Activated CD8-positive, alpha-beta T cell treated with anti-CD3 and anti-CD28 coated beads, Interleukin-2, amount 10 ng/mL, durations not matched to agents 7 days and 5 days (primary cell): ENCODE measurements around the gene POU6F2. TPM values are rescaled to one million over a fixed set of nuclear protein-coding genes. Genes with fewer than 3 reads are reported as not detected.

Experiments
- ATAC-seq: fragments of 150-1000 bp; cut with Tn5 transposase; one replicate; pipeline ENCODE4 v1.10.0; 2021; ENCODE audit warnings: moderate library complexity
- CTCF ChIA-PET: fragments of 350-600 bp; sonication (Branson Sonifier 250); formaldehyde crosslinking; loops from one replicate; lab custom pipeline; 2021; ENCODE audit warnings: antibody characterized with exemption; lab: Charles Lee
- POLR2A ChIA-PET: fragments of 350-600 bp; sonication (Branson Sonifier 250); formaldehyde crosslinking; loops from one replicate; lab custom pipeline; 2021; ENCODE audit warnings: antibody characterized with exemption; lab: Charles Lee
- DNase-seq: peaks from one replicate; pipeline ENCODE4 v3.0.0-alpha.2; 2020
- H3K27ac Mint-ChIP-seq: one replicate; pipeline ENCODE4 v1.8.0; 2021; ENCODE audit warnings: mild to moderate bottlenecking, mixed read lengths
- H3K27me3 Mint-ChIP-seq: one replicate; pipeline ENCODE4 v1.8.0; 2021; ENCODE audit warnings: low read depth, mixed read lengths
- H3K36me3 Mint-ChIP-seq: one replicate; pipeline ENCODE4 v1.8.0; 2021; ENCODE audit warnings: low read depth, mixed read lengths
- H3K4me1 Mint-ChIP-seq: one replicate; pipeline ENCODE4 v1.8.0; 2021; ENCODE audit warnings: low read depth, mixed read lengths
- H3K4me3 Mint-ChIP-seq: one replicate; pipeline ENCODE4 v1.8.0; 2021; ENCODE audit warnings: mild to moderate bottlenecking, mixed read lengths
- H3K9me3 Mint-ChIP-seq: one replicate; pipeline ENCODE4 v1.8.0; 2022; ENCODE audit warnings: mixed read lengths; ENCODE audit not compliant: insufficient read depth
- total RNA-seq, 2 experiments: library from RNA; stranded (reverse); gene quantifications; one replicate each; pipeline ENCODE4 v1.2.3, GENCODE V29; 2021

Gene POU6F2
- total RNA-seq, 2 experiments from 2014 or later: not detected

DNA sequence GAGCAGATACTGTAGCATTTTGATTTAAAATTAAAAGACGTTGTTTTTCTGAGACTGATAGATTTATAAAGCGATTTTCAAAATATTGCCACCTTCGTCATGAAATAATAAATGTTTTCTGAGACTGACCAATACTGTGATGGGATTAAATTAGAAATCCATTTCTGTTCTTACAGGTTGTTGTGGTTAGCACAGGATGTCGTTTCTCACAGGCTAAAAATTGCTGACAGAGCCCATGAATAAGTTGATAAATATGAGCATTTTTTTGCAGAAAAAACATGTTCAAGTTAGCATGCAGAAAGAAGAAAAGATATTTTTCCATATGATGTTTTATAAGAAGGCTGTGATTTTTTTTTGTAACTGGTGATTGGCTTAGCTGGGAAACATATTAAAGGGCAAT, 66.8 kb downstream of the POU6F2 start:
- DNase-seq (no peak), ATAC-seq (no peak)
- CTCF ChIA-PET: no interaction called here
- Mint-ChIP-seq H3K4me1 (no peaks in the 10 kb centered on the region), H3K9me3 (no peaks in the 10 kb centered on the region), H3K4me3 (no peak overlapping the region), H3K27me3 (no peaks in the 10 kb centered on the region), H3K36me3 (no peaks in the 10 kb centered on the region), H3K27ac (no peak overlapping the region)
- POLR2A ChIA-PET: no interaction called here

DNA sequence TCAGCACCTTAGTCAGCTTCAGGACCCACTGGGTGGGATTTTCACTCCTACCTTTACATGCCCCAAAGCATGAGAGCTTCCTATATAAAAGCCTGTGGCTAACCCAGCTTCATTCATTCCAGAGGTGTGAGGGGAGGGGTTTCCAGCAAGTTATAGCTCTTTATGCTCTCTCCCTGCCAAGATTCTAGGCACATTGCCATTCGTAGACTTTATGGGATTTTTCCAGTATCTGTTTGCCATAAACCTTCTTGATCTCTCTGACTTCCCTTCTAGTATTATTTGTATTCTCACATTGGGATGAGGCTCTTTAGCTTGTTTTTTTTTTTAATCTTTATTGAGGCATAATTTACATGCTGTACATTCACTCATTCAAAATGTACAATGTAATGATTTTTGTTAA, 67.5 kb downstream of the POU6F2 start:
- H3K27ac Mint-ChIP-seq: no peak overlapping the region
- ATAC-seq: no peak
- H3K4me3 Mint-ChIP-seq: no peak overlapping the region
- no peaks in the 10 kb centered on the region for H3K36me3 Mint-ChIP-seq
- H3K9me3 Mint-ChIP-seq: no peaks in the 10 kb centered on the region
- no peak for DNase-seq
- H3K4me1 Mint-ChIP-seq: no peaks in the 10 kb centered on the region
- ChIA-PET CTCF (no interaction called here), POLR2A (no interaction called here)
- H3K27me3 Mint-ChIP-seq: no peaks in the 10 kb centered on the region

DNA sequence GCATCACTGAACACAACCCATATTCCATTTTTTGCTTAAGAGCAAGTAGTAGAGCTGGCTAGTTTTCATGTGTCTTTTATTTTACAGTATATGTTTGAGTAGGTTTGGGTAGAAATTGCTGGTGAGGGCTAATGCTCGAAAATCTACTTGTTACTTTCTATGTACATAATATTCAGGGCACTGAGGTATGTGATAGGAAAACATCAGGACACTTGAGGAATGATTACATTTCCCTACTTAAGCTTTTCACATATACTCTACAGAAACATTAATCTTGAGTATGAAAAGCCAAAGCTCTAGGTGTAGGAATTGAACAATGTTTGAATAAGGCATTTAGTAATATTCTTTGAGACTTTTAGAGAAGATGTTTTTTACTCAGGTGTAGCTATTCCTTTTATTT, 73.6 kb downstream of the POU6F2 start:
- ChIA-PET POLR2A (no interaction called here), CTCF (no interaction called here)
- Mint-ChIP-seq H3K9me3 (no peaks in the 10 kb centered on the region), H3K27ac (no peak overlapping the region), H3K36me3 (no peaks in the 10 kb centered on the region), H3K4me3 (no peak overlapping the region), H3K4me1 (no peaks in the 10 kb centered on the region), H3K27me3 (no peaks in the 10 kb centered on the region)
- no peak for ATAC-seq
- no peak for DNase-seq

DNA sequence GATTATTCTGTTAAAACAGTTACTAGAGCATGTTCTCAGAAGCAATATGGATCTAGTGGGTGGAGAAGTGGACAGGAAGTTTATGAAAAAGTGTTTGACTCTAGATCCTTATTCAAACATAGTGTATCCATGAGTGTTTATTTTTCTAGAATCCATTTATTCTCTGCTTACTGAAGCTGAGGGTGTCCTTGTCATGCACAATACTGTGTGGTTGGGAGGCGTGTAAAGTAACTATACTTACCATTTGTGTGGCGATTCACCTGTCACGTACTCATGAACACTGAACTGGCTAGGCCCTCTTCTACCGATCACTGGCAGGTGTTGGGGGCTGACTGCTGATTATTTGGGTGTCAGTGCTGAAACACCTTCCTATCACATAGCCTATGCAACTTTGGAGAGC, 74.0 kb downstream of the POU6F2 start:
- DNase-seq: no peak
- Mint-ChIP-seq H3K27me3 (no peaks in the 10 kb centered on the region), H3K36me3 (no peaks in the 10 kb centered on the region), H3K27ac (no peak overlapping the region), H3K9me3 (no peaks in the 10 kb centered on the region), H3K4me3 (no peak overlapping the region), H3K4me1 (no peaks in the 10 kb centered on the region)
- ChIA-PET POLR2A (no interaction called here), CTCF (no interaction called here)
- ATAC-seq: no peak

DNA sequence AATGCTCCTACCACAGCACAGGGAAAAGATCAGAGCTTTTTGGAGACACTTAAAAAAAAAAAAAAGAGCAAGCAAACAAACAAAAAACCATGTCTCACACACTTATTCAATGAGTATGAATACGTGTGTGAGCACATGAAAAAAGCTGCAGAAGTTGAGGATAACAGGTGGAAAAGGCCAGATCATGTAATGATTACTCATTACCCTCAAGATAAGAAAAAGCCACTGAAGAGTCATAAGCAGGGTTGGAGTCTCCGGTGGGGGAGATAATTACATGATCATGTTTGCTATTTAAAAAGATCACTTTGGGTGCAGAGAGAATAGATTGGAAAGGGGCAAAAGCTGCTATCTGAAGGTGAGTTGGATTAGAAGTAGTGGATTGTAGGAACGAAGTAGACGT, 77.0 kb downstream of the POU6F2 start:
- H3K4me3 Mint-ChIP-seq: no peak overlapping the region
- DNase-seq (no peak), ATAC-seq (no peak)
- ChIA-PET CTCF (no interaction called here), POLR2A (no interaction called here)
- no peaks in the 10 kb centered on the region for H3K36me3 Mint-ChIP-seq
- no peak overlapping the region for H3K27ac Mint-ChIP-seq
- H3K27me3 Mint-ChIP-seq: no peaks in the 10 kb centered on the region
- no peaks in the 10 kb centered on the region for H3K4me1 Mint-ChIP-seq
- no peaks in the 10 kb centered on the region for H3K9me3 Mint-ChIP-seq

DNA sequence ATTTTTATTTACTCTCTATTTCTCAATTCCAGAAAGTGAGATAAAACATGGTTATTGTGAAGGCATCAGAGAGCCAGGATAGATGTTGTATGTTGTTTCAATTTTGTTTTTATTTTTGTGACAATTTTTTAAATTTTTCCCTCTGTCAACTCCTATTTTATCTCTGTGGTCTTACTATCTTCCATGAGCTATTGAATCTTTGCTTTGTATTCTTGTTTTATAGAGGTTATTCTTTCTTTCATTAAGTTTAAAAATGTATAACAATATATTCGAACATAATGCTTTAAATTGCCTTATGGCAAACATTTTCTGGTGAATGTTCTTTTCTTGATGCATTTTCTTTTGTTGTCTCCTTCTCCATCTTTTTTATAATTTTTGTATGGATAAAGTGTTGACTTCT, 78.4 kb downstream of the POU6F2 start:
- ChIA-PET POLR2A (no interaction called here), CTCF (no interaction called here)
- ATAC-seq (no peak), DNase-seq (no peak)
- no peaks in the 10 kb centered on the region for H3K9me3 Mint-ChIP-seq
- no peaks in the 10 kb centered on the region for H3K4me1 Mint-ChIP-seq
- H3K4me3 Mint-ChIP-seq: no peak overlapping the region
- H3K27me3 Mint-ChIP-seq: no peaks in the 10 kb centered on the region
- no peak overlapping the region for H3K27ac Mint-ChIP-seq
- H3K36me3 Mint-ChIP-seq: no peaks in the 10 kb centered on the region

DNA sequence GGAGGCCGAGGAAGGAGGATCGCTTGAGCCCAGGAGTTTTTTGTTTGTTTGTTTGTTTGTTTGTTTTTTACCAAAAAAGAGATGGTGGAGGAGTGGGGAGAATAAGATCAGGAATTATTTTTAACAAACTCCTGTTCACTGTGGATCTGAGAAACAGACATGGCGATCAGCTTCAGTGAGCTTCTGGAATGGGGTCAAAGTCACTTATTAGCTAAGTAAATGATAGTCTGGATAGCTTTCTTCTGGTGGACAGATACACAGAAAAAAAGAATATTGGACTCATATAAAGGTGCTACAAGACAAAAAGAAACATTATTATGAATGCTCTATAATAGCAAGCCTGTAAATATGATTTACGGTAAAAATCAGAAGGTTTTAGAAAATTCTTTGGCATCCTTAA, 85.1 kb downstream of the POU6F2 start:
- Mint-ChIP-seq H3K36me3 (no peaks in the 10 kb centered on the region), H3K4me1 (no peaks in the 10 kb centered on the region), H3K27ac (no peak overlapping the region), H3K9me3 (no peaks in the 10 kb centered on the region), H3K27me3 (no peaks in the 10 kb centered on the region), H3K4me3 (no peak overlapping the region)
- no peak for DNase-seq
- ChIA-PET CTCF (no interaction called here), POLR2A (no interaction called here)
- ATAC-seq: no peak

DNA sequence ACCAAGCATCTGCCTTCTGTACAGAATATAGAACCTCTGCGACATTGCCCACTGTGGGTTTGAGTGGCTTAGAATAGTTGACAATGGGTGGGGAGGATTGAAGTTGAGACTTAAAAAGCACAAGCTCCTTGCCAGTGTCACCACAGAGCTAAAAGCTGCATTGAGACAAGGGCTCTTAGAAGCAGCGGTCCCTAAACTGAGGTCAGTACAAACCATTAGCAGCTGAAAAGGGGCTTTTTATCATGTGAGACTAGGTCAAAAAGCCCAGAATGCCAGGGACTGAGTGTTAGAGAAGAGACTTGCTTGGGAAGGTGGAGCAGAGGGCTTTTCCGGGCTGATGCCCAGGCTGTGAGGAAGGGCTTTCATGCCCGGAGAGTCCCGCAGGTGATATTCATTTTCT, 91.3 kb downstream of the POU6F2 start:
- H3K9me3 Mint-ChIP-seq: no peaks in the 10 kb centered on the region
- no peak for DNase-seq
- no peak for ATAC-seq
- ChIA-PET CTCF (no interaction called here), POLR2A (no interaction called here)
- H3K4me3 Mint-ChIP-seq: no peak overlapping the region
- no peak overlapping the region for H3K27ac Mint-ChIP-seq
- no peaks in the 10 kb centered on the region for H3K4me1 Mint-ChIP-seq
- H3K27me3 Mint-ChIP-seq: no peaks in the 10 kb centered on the region
- no peaks in the 10 kb centered on the region for H3K36me3 Mint-ChIP-seq

DNA sequence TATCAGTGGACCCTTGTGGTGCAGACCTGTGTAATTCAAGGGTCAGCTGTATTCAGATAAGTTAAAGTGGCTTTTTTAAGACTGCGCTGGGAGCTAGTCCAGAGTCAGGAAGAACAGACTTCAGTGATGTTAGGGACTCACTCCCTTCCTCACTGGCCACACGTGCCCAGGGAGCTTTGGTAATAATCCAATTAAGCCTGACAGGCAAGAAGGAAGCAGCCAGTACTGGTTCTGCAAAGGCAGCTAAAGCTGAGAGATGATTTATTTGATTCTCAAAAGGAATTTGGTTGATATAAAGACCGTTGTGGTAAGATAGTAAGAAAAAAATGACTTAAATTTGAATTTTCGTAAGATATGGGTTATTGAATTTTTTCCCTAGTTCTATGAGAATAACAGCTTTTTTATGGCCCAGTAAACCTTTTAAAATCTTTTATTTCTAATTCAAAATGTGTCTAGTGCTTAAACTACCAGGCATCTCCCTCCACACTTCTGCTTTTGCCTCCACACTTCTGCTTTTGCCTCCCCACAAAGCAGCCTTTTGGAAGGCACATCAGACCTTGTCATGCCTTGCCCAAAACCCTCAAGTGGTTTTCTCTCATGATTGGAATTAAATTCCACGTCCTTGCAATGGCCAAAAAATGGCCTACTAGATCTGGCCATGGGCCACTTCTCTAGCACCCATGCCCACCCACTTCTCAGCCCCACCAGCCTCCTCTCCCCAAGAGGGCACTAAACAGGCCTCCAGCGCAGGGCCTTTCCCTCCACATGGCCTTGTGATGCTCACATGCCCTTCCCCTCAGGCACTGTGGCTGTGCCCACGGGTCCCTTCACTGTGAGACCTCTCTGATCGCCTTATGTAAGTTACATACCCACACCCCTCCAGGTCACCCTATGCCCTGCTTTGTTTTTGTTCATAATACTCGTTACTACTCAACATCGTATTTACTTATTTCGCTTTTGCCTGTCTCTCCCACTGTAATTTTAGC, 92.5 kb downstream of the POU6F2 start:
- no peaks in the 10 kb centered on the region for H3K36me3 Mint-ChIP-seq
- DNase-seq (no peak), ATAC-seq (no peak)
- ChIA-PET POLR2A (no interaction called here), CTCF (no interaction called here)
- H3K27me3 Mint-ChIP-seq: no peaks in the 10 kb centered on the region
- H3K27ac Mint-ChIP-seq: no peak overlapping the region
- no peaks in the 10 kb centered on the region for H3K4me1 Mint-ChIP-seq
- no peak overlapping the region for H3K4me3 Mint-ChIP-seq
- H3K9me3 Mint-ChIP-seq: no peaks in the 10 kb centered on the region

DNA sequence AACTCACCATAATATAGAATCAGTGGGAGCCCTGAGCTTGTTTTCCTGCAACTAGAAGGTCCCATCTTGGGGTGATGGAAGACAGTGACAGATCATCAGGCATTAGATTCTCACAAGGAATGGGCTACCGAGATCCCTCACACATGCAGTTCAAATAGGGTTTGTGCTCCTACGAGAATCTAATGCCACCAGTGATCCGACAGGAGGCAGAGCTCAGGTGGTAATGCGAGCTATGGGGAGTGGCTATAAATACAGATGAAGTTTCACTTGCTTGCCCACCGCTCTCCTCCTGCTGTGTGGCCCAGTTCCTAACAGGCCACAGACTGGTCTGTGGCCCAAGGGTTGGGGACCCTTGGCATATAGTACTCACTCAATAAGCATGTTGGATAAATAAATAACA, 93.4 kb downstream of the POU6F2 start:
- no peak overlapping the region for H3K4me3 Mint-ChIP-seq
- ATAC-seq (no peak), DNase-seq (no peak)
- no peaks in the 10 kb centered on the region for H3K27me3 Mint-ChIP-seq
- H3K9me3 Mint-ChIP-seq: no peaks in the 10 kb centered on the region
- CTCF ChIA-PET: no interaction called here
- H3K36me3 Mint-ChIP-seq: no peaks in the 10 kb centered on the region
- POLR2A ChIA-PET: no interaction called here
- no peaks in the 10 kb centered on the region for H3K4me1 Mint-ChIP-seq
- no peak overlapping the region for H3K27ac Mint-ChIP-seq

DNA sequence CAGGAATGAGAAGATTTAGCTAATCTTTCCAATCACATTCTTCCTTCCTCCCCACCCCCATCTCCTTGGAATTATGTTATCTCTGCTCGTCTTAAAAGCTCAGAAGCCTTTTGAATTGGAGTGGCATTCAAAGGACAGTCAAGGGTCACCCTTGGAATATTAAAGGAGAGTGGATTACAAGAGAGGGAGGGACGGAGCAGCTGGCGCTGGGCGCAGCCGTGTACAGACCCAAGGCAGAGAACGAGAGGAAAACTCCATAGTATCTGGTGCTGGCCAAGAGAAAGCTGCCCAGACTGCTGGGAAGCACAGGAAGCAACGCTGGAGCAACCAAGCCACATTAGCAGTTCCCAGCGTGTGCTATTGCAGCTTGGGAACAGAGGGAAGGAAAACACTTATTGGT, 95.7 kb downstream of the POU6F2 start:
- Mint-ChIP-seq H3K4me1 (no peaks in the 10 kb centered on the region), H3K9me3 (no peaks in the 10 kb centered on the region), H3K27ac (no peak overlapping the region), H3K36me3 (no peaks in the 10 kb centered on the region), H3K4me3 (no peak overlapping the region), H3K27me3 (no peaks in the 10 kb centered on the region)
- ATAC-seq (no peak), DNase-seq (no peak)
- CTCF ChIA-PET: no interaction called here
- POLR2A ChIA-PET: no interaction called here

DNA sequence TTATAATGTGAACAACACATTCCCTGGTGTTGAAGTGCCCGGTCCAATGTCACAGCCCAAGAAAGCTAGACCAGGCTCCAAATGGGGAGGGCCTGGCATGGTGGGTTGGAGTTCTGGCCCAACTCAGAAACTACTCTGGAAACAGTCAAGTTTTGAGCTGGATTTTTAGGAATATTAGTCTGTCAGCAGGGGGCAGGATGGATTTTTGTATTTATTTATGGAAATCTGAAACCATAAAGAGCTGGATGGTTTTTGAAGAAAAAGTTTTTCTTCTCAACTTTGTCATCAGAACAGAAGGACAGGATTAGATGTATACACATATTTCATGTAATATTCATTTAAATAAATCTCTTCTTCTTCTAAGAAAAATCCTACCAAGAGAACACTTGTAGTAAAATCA, 97.5 kb downstream of the POU6F2 start:
- ATAC-seq: no peak
- no peaks in the 10 kb centered on the region for H3K36me3 Mint-ChIP-seq
- ChIA-PET POLR2A (no interaction called here), CTCF (no interaction called here)
- no peaks in the 10 kb centered on the region for H3K9me3 Mint-ChIP-seq
- no peaks in the 10 kb centered on the region for H3K4me1 Mint-ChIP-seq
- DNase-seq: no peak
- H3K27me3 Mint-ChIP-seq: no peaks in the 10 kb centered on the region
- no peak overlapping the region for H3K27ac Mint-ChIP-seq
- no peak overlapping the region for H3K4me3 Mint-ChIP-seq

DNA sequence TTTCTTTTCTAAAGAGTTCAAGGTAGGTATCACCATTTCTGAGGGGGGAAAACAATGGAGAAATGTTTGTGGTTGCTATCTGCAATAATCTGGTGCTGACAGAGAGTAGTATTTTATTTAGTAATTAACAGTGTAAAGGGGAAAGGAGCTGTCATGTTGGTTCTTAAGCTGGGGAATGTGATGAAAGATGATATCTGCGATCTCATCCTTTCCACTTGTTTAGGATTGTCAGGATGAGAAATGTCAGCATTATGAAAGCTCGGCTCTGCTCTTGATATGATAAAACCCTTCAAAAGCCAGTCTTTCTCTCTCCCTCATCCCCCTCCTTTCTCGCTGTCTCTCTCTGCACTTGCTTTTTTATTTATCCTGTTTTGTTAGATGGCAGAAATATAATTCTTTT, 106.1 kb downstream of the POU6F2 start:
- no peaks in the 10 kb centered on the region for H3K4me1 Mint-ChIP-seq
- H3K9me3 Mint-ChIP-seq: no peaks in the 10 kb centered on the region
- no peak overlapping the region for H3K4me3 Mint-ChIP-seq
- CTCF ChIA-PET: no interaction called here
- no peak for ATAC-seq
- H3K27ac Mint-ChIP-seq: no peak overlapping the region
- POLR2A ChIA-PET: no interaction called here
- no peak for DNase-seq
- H3K27me3 Mint-ChIP-seq: peaks cover 10% of the 10 kb centered on the region
- no peaks in the 10 kb centered on the region for H3K36me3 Mint-ChIP-seq
